ENCODE data around the gene RFX4.

RFX4 gene

DNA sequence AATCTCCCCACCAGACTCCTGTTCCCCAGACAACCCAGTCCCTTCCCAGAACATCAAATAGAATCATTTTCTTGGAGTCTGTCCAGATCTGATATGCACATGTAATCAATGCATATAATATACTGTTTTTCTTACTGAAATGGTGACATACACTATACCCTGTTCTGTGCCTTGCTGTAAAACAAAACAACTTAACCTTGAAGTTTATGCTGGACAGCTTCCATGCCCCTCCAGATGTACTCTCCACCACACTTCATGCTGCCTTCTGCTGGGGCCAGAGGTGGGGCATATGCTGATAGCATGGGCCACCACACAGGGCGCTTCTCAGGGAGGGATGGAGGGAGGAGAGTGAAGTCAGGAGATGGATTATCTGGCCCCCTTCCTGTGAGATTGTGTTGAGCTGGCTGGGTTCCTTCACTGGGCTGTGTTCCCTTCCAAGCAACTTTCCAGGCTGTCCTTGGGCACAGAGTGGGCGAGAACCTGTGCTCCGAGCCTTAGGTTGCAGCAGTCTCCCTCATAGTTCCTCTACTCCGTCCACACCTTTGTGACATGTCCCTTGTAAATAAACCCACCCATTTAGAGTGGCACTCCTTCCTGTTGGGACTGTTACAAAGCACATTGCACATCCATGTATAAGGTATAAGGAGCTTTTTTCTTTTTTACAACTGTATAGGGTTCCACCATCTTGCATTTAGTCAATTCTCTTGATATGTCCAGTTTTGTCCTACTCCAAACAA is 114.0 kb downstream of the RFX4 start:
- H3K4me3 ChIP-seq (ENCODE audit: low read depth in 1 of 5, low read length in 5 of 5), result no peak overlapping the region
- H3K27ac ChIP-seq (ENCODE audit: low read depth, low read length), result no peak overlapping the region
- H3K36me3 ChIP-seq (ENCODE audit: control insufficient read depth in 5 of 5, insufficient read depth in 5 of 5, low read length in 5 of 5), result no peaks in the 10 kb centered on the region
- H3K4me1 ChIP-seq (ENCODE audit: control insufficient read depth in 5 of 5, insufficient read depth in 5 of 5, low read length in 5 of 5), result peaks cover 0 to 3% (median 0%) of the 10 kb centered on the region in 5 donors
- H3K9ac ChIP-seq (ENCODE audit: low read length in 5 of 5), result no peak overlapping the region
- no peaks in the 10 kb centered on the region for H3K9me3 ChIP-seq (ENCODE audit: control insufficient read depth in 5 of 5, low read length in 5 of 5)
- no peaks in the 10 kb centered on the region for H3K27me3 ChIP-seq (ENCODE audit: control insufficient read depth in 5 of 5, insufficient read depth in 4 of 5, low read length in 5 of 5)

DNA sequence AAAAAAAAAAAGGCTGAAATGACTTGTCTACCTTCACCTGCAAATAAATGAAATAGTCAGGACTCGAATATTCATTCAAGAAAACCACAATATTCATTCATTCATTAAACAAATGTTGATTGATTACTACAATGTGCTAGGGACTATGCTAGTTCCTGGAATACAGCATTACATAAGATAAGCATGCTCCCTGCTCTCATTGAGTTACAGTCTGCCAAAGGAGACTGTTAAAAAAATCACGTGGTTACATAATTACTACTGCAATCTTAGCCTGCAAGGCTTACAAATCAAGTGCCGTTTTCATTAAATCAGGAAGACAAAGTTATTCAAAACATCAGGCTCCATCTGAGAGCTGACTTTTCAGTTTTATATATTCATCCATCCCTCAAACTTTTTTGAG is 121.3 kb downstream of the RFX4 start:
- Histone ChIP-seq H3K27ac (ENCODE audit: low read depth, low read length) (no peak overlapping the region), H3K4me3 (ENCODE audit: low read depth in 1 of 5, low read length in 5 of 5) (no peak overlapping the region), H3K9me3 (ENCODE audit: control insufficient read depth in 5 of 5, low read length in 5 of 5) (peaks cover 0 to 6% (median 0%) of the 10 kb centered on the region in 5 donors), H3K9ac (ENCODE audit: low read length in 5 of 5) (no peak overlapping the region), H3K27me3 (ENCODE audit: control insufficient read depth in 5 of 5, insufficient read depth in 4 of 5, low read length in 5 of 5) (no peaks in the 10 kb centered on the region), H3K36me3 (ENCODE audit: control insufficient read depth in 5 of 5, insufficient read depth in 5 of 5, low read length in 5 of 5) (no peaks in the 10 kb centered on the region), H3K4me1 (ENCODE audit: control insufficient read depth in 5 of 5, insufficient read depth in 5 of 5, low read length in 5 of 5) (peaks cover 0 to 11% (median 4%) of the 10 kb centered on the region in 5 donors)

DNA sequence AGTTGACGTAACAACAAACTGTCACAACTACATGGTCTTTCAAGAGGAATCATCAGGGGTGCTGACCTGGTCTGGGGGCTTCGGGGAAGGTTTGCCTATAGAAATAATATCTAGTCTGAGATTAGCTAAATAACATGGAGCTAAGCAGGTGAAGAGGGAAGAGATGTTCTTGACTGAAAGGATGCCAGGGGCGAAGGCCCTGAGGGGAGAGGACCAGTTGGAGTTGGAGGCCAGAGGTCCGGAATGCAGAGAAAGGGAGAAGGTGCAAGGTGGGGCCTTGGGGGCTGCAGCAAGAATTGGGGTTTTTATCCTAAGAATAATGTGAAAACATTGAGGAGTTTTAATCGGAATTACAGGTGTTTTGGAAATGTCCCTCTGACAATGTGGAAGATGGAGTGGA is 123.2 kb downstream of the RFX4 start:
- Histone ChIP-seq H3K9ac (ENCODE audit: low read length in 5 of 5) (no peak overlapping the region), H3K4me3 (ENCODE audit: low read depth in 1 of 5, low read length in 5 of 5) (no peak overlapping the region), H3K27ac (ENCODE audit: low read depth, low read length) (no peak overlapping the region), H3K27me3 (ENCODE audit: control insufficient read depth in 5 of 5, insufficient read depth in 4 of 5, low read length in 5 of 5) (no peaks in the 10 kb centered on the region), H3K36me3 (ENCODE audit: control insufficient read depth in 5 of 5, insufficient read depth in 5 of 5, low read length in 5 of 5) (no peaks in the 10 kb centered on the region), H3K4me1 (ENCODE audit: control insufficient read depth in 5 of 5, insufficient read depth in 5 of 5, low read length in 5 of 5) (peaks cover 0 to 11% (median 4%) of the 10 kb centered on the region in 5 donors), H3K9me3 (ENCODE audit: control insufficient read depth in 5 of 5, low read length in 5 of 5) (peaks cover 0 to 6% (median 0%) of the 10 kb centered on the region in 5 donors)

DNA sequence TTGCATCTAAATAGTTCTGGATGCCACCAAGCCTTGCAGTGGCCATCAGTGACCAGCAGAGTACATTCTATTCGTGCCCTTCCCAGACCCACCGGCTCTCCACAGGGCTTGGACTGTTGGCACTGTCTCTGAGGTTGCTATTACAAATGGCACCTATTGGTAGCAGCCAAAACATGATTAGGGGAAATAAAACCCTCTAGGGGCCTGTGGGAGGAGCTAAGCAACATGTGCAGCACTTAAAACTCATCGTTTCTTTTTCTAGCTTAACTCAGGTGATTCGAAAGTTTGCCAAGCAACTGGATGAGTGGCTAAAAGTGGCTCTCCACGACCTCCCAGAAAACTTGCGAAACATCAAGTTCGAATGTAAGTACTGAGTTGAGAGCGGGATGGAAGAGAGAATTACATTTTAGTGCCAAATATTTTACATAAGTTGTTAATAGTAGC is 126.3 kb downstream of the RFX4 start:
- H3K27me3 ChIP-seq (ENCODE audit: control insufficient read depth in 5 of 5, insufficient read depth in 4 of 5, low read length in 5 of 5), result no peaks in the 10 kb centered on the region
- H3K9ac ChIP-seq (ENCODE audit: low read length in 5 of 5), result no peak overlapping the region
- H3K27ac ChIP-seq (ENCODE audit: low read depth, low read length), result no peak overlapping the region
- H3K4me3 ChIP-seq (ENCODE audit: low read depth in 1 of 5, low read length in 5 of 5), result no peak overlapping the region
- H3K36me3 ChIP-seq (ENCODE audit: control insufficient read depth in 5 of 5, insufficient read depth in 5 of 5, low read length in 5 of 5), result no peaks in the 10 kb centered on the region
- H3K4me1 ChIP-seq (ENCODE audit: control insufficient read depth in 5 of 5, insufficient read depth in 5 of 5, low read length in 5 of 5), result peaks cover 0 to 11% (median 4%) of the 10 kb centered on the region in 5 donors
- no peaks in the 10 kb centered on the region for H3K9me3 ChIP-seq (ENCODE audit: control insufficient read depth in 5 of 5, low read length in 5 of 5)

DNA sequence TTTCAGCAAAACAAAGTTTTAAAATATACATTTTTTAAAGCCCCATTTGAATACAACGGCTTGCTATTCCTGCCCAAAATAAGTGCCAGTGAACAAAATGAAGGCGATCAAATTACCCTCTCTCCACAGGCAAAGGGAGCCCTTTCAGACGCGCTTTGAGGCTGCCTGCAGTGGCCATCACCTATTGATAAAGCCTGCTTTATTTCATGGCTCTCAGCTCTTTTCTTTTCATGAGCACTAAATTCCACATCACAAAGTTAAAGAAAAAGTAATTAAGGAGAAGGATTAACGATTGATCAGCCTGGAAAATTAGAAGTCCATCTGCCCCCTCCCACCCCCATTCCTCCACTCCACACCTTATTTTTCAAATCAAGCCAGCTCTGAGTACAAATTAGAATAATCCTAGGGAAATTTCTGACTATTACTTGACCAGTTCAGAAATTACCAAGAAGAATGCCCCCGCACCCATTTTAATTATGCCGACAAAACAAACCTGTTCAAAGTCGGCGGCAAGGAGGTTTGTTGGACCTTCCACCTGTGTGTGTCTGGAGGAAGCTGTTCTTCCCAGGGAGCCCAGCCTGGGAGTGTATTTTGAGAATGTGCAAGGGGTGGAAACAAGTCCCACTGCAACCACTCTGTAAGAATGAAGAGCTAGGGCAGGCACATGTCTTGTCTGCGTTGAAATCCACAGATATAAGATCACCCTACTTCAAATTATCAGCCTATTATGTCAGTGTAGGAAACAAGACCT is 127.5 kb downstream of the RFX4 start:
- H3K27me3 ChIP-seq (ENCODE audit: control insufficient read depth in 5 of 5, insufficient read depth in 4 of 5, low read length in 5 of 5), result no peaks in the 10 kb centered on the region
- no peaks in the 10 kb centered on the region for H3K36me3 ChIP-seq (ENCODE audit: control insufficient read depth in 5 of 5, insufficient read depth in 5 of 5, low read length in 5 of 5)
- no peaks in the 10 kb centered on the region for H3K9me3 ChIP-seq (ENCODE audit: control insufficient read depth in 5 of 5, low read length in 5 of 5)
- H3K27ac ChIP-seq (ENCODE audit: low read depth, low read length), result no peak overlapping the region
- H3K4me3 ChIP-seq (ENCODE audit: low read depth in 1 of 5, low read length in 5 of 5), result no peak overlapping the region
- no peak overlapping the region for H3K9ac ChIP-seq (ENCODE audit: low read length in 5 of 5)
- H3K4me1 ChIP-seq (ENCODE audit: control insufficient read depth in 5 of 5, insufficient read depth in 5 of 5, low read length in 5 of 5), result peaks cover 0 to 8% (median 4%) of the 10 kb centered on the region in 5 donors

DNA sequence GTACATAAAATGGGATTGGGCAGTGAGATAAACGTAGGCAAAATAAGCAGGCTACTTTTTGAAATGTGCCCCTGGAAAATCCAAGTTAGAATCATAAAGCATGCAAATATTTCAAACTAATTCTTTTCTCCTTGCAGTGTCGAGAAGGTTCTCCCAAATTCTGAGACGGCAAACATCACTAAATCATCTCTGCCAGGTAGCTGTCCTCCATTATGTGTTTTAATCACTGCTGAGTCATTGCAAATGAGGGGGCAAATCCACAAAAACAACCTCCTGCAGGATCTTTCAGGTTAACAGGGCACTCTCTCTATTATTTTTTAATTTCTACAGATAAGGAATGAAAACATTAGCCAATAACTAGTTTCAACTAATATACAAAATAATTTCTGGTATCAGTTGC is 128.5 kb downstream of the RFX4 start:
- Histone ChIP-seq H3K4me3 (ENCODE audit: low read depth in 1 of 5, low read length in 5 of 5) (no peak overlapping the region), H3K27me3 (ENCODE audit: control insufficient read depth in 5 of 5, insufficient read depth in 4 of 5, low read length in 5 of 5) (no peaks in the 10 kb centered on the region), H3K4me1 (ENCODE audit: control insufficient read depth in 5 of 5, insufficient read depth in 5 of 5, low read length in 5 of 5) (peaks cover 0 to 4% (median under 1%) of the 10 kb centered on the region in 5 donors), H3K36me3 (ENCODE audit: control insufficient read depth in 5 of 5, insufficient read depth in 5 of 5, low read length in 5 of 5) (no peaks in the 10 kb centered on the region), H3K9me3 (ENCODE audit: control insufficient read depth in 5 of 5, low read length in 5 of 5) (no peaks in the 10 kb centered on the region), H3K27ac (ENCODE audit: low read depth, low read length) (no peak overlapping the region), H3K9ac (ENCODE audit: low read length in 5 of 5) (no peak overlapping the region)

DNA sequence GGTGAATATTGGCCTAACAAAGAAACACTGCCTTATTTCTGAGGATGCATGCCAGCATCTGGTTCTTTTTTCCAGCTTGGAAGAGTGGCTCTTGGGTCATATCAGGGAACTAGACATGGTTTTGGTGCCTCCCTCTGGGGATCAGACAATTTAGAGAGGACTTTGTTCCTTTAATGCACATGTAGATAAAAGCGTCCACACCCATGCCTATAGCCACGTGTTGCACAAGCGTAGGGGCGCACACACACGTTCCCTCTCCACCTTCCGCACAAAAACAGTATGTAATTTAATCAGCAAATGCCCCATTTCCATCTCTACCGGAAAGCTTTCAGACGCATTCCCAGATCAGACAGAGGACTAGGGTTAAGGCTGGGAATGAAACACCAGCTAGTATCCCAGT is 130.0 kb downstream of the RFX4 start:
- Histone ChIP-seq H3K27me3 (ENCODE audit: control insufficient read depth in 5 of 5, insufficient read depth in 4 of 5, low read length in 5 of 5) (no peaks in the 10 kb centered on the region), H3K36me3 (ENCODE audit: control insufficient read depth in 5 of 5, insufficient read depth in 5 of 5, low read length in 5 of 5) (no peaks in the 10 kb centered on the region), H3K9ac (ENCODE audit: low read length in 5 of 5) (no peak overlapping the region), H3K4me1 (ENCODE audit: control insufficient read depth in 5 of 5, insufficient read depth in 5 of 5, low read length in 5 of 5) (peaks cover 0 to 3% (median 0%) of the 10 kb centered on the region in 5 donors), H3K9me3 (ENCODE audit: control insufficient read depth in 5 of 5, low read length in 5 of 5) (no peaks in the 10 kb centered on the region), H3K4me3 (ENCODE audit: low read depth in 1 of 5, low read length in 5 of 5) (no peak overlapping the region), H3K27ac (ENCODE audit: low read depth, low read length) (no peak overlapping the region)

DNA sequence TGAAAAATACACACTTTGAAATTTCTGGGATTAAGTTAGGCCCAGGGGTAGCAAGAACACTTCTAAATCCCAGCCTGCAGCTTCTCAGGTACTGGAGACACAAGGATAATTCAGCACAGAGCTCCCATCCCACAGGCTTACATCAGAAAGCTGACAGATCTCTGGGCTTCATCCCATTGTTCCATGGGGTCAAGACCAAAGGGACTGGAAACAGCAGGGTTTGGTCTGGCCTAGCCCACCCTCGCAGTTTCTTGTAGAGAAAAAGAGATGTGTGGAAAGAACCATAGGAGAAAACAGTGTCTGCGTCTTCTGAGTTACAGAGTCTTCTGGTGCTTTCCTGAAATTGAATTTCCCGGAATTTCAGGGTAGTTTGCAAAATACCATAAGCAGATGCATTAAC is 132.1 kb downstream of the RFX4 start:
- no peaks in the 10 kb centered on the region for H3K9me3 ChIP-seq (ENCODE audit: control insufficient read depth in 5 of 5, low read length in 5 of 5)
- H3K27me3 ChIP-seq (ENCODE audit: control insufficient read depth in 5 of 5, insufficient read depth in 4 of 5, low read length in 5 of 5), result no peaks in the 10 kb centered on the region
- no peak overlapping the region for H3K4me3 ChIP-seq (ENCODE audit: low read depth in 1 of 5, low read length in 5 of 5)
- H3K27ac ChIP-seq (ENCODE audit: low read depth, low read length), result no peak overlapping the region
- peaks cover 0 to 4% (median 0%) of the 10 kb centered on the region in 5 donors for H3K4me1 ChIP-seq (ENCODE audit: control insufficient read depth in 5 of 5, insufficient read depth in 5 of 5, low read length in 5 of 5)
- no peaks in the 10 kb centered on the region for H3K36me3 ChIP-seq (ENCODE audit: control insufficient read depth in 5 of 5, insufficient read depth in 5 of 5, low read length in 5 of 5)
- no peak overlapping the region for H3K9ac ChIP-seq (ENCODE audit: low read length in 5 of 5)

DNA sequence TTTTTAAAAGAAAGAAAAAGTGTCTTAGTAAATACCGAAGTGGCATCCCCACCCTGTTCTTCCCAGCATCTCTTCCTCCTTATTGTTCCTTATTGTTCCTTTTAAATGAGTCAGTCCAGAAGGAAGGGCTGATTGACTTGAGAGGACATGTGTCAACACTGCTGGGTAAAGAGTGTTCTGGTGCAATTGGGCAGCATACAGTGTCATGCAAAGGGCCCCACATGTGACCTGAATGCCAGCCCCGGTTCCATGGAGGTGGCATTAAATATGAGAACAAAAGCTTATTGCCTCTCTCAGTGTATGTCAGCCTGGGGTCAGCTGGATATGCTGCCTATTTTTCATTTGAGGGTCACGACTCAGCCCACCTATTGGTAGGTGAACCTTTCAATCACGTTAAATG is 132.8 kb downstream of the RFX4 start:
- Histone ChIP-seq H3K9me3 (ENCODE audit: control insufficient read depth in 5 of 5, low read length in 5 of 5) (no peaks in the 10 kb centered on the region), H3K4me1 (ENCODE audit: control insufficient read depth in 5 of 5, insufficient read depth in 5 of 5, low read length in 5 of 5) (peaks cover 0 to 4% (median 0%) of the 10 kb centered on the region in 5 donors), H3K4me3 (ENCODE audit: low read depth in 1 of 5, low read length in 5 of 5) (no peak overlapping the region), H3K36me3 (ENCODE audit: control insufficient read depth in 5 of 5, insufficient read depth in 5 of 5, low read length in 5 of 5) (no peaks in the 10 kb centered on the region), H3K27me3 (ENCODE audit: control insufficient read depth in 5 of 5, insufficient read depth in 4 of 5, low read length in 5 of 5) (no peaks in the 10 kb centered on the region), H3K9ac (ENCODE audit: low read length in 5 of 5) (no peak overlapping the region), H3K27ac (ENCODE audit: low read depth, low read length) (no peak overlapping the region)

DNA sequence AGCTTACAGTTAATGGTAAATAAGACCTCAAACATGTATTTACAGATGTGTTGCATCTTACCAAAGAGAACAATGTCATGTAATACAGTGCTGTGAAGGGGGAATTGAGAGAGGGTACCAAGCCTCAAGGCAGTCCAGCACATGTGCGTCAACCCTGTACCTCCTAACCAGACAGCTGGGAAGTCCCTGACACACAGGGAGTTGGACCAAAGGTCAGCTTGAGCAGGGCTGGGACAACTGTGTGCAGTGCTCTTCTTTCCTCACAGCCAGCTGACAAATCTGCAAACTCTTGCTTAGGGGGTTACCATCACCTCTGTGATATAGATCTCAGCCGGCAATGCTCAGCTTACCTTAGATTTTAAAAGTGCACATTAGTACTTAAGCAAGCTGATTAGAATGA is 134.9 kb downstream of the RFX4 start:
- H3K27me3 ChIP-seq (ENCODE audit: control insufficient read depth in 5 of 5, insufficient read depth in 4 of 5, low read length in 5 of 5), result no peaks in the 10 kb centered on the region
- H3K36me3 ChIP-seq (ENCODE audit: control insufficient read depth in 5 of 5, insufficient read depth in 5 of 5, low read length in 5 of 5), result no peaks in the 10 kb centered on the region
- H3K9me3 ChIP-seq (ENCODE audit: control insufficient read depth in 5 of 5, low read length in 5 of 5), result no peaks in the 10 kb centered on the region
- H3K4me1 ChIP-seq (ENCODE audit: control insufficient read depth in 5 of 5, insufficient read depth in 5 of 5, low read length in 5 of 5), result peaks cover 0 to 4% (median 0%) of the 10 kb centered on the region in 5 donors
- H3K4me3 ChIP-seq (ENCODE audit: low read depth in 1 of 5, low read length in 5 of 5), result no peak overlapping the region
- no peak overlapping the region for H3K27ac ChIP-seq (ENCODE audit: low read depth, low read length)
- no peak overlapping the region for H3K9ac ChIP-seq (ENCODE audit: low read length in 5 of 5)

Data from subcutaneous abdominal adipose tissue (tissue), 5 donors.